GM23338 (cell line): Measurements from ENCODE around the gene HRH2. TPM values are rescaled to one million over a fixed set of nuclear protein-coding genes. Genes with fewer than 3 reads are reported as not detected.

Source experiments
- ATAC-seq: fragments of 200-7000 bp; cut with Tn5 transposase; 3 replicates; pipeline ENCODE4 v1.9.1; 2020
- DNase-seq: peaks from one replicate; pipeline ENCODE4 v3.0.0-alpha.2; 2015; ENCODE audit warnings: low spot score
- H2AFZ ChIP-seq: fragments of 200-600 bp; sonication (generic); 2 replicates; pipeline ENCODE4 v1.8.0; 2016; ENCODE audit warnings: antibody characterized with exemption, mild to moderate bottlenecking, moderate library complexity
- H3F3A ChIP-seq: fragments of 200-600 bp; sonication (generic); replicated peaks from 2 replicates; pipeline ENCODE4 v1.8.0; 2017; ENCODE audit warnings: antibody characterized with exemption, mixed run types, low read depth
- H3K27ac ChIP-seq: fragments of 200-600 bp; sonication (generic); 2 replicates; pipeline ENCODE4 v1.6.1; 2016; ENCODE audit warnings: low read depth
- H3K27me3 ChIP-seq: fragments of 200-600 bp; sonication (generic); 2 replicates; pipeline ENCODE4 v1.8.0; 2016; ENCODE audit warnings: mild to moderate bottlenecking, mixed run types, moderate library complexity; ENCODE audit not compliant: insufficient read depth
- H3K36me3 ChIP-seq: fragments of 200-600 bp; sonication (generic); 2 replicates; pipeline ENCODE4 v1.8.0; 2016; ENCODE audit warnings: mild to moderate bottlenecking; ENCODE audit not compliant: insufficient read depth
- H3K4me1 ChIP-seq: fragments of 200-600 bp; sonication (generic); 2 replicates; pipeline ENCODE4 v1.8.0; 2016; ENCODE audit warnings: mild to moderate bottlenecking, moderate library complexity; ENCODE audit not compliant: insufficient read depth
- H3K4me2 ChIP-seq: fragments of 200-600 bp; sonication (generic); 2 replicates; pipeline ENCODE4 v1.7.1; 2017; ENCODE audit warnings: mixed run types
- H3K4me3 ChIP-seq: fragments of 200-600 bp; sonication (generic); 2 replicates; pipeline ENCODE4 v1.6.1; 2016; ENCODE audit warnings: mixed run types
- H3K79me2 ChIP-seq: fragments of 200-600 bp; sonication (generic); replicated peaks from 2 replicates; pipeline ENCODE4 v1.8.0; 2017; ENCODE audit warnings: mild to moderate bottlenecking; ENCODE audit not compliant: insufficient read depth
- H3K9me2 ChIP-seq: fragments of 200-600 bp; sonication (generic); 2 replicates; pipeline ENCODE4 v1.8.0; 2017; ENCODE audit not compliant: insufficient read depth
- H4K20me1 ChIP-seq: fragments of 200-600 bp; sonication (generic); replicated peaks from 2 replicates; pipeline ENCODE4 v1.8.0; 2017; ENCODE audit warnings: mild to moderate bottlenecking; ENCODE audit not compliant: insufficient read depth
- H3K27ac Mint-ChIP-seq: 2 replicates; pipeline ENCODE4 v1.8.0; 2020; ENCODE audit warnings: inconsistent platforms, mild to moderate bottlenecking, moderate library complexity, mixed read lengths
- H3K27me3 Mint-ChIP-seq: 3 replicates; pipeline ENCODE4 v1.8.0; 2022; ENCODE audit warnings: low read depth, mild to moderate bottlenecking, moderate library complexity, mixed read lengths, inconsistent platforms; ENCODE audit not compliant: insufficient read depth, poor library complexity
- H3K36me3 Mint-ChIP-seq: 3 replicates; pipeline ENCODE4 v1.8.0; 2021; ENCODE audit warnings: low read depth, mild to moderate bottlenecking, inconsistent platforms, moderate library complexity, mixed read lengths
- H3K4me1 Mint-ChIP-seq: 3 replicates; pipeline ENCODE4 v1.8.0; 2020; ENCODE audit warnings: mild to moderate bottlenecking, inconsistent platforms, mixed read lengths
- H3K4me3 Mint-ChIP-seq: 3 replicates; pipeline ENCODE4 v1.8.0; 2021; ENCODE audit warnings: moderate library complexity, mild to moderate bottlenecking, inconsistent platforms, mixed read lengths
- H3K9me3 Mint-ChIP-seq: 3 replicates; pipeline ENCODE4 v1.8.0; 2020; ENCODE audit warnings: moderate library complexity, mild to moderate bottlenecking, inconsistent platforms, mixed read lengths
- CREB1 ChIP-seq: fragments of 250-450 bp; sonication (Bioruptor Pico); IDR thresholded peaks from 2 replicates; pipeline ENCODE4 v1.5.0; 2020; ENCODE audit warnings: low read depth, mild to moderate bottlenecking, moderate library complexity
- CTCF ChIP-seq, 2 experiments: fragments of 200-600 bp in 1 of 2; sonication (generic) in 1 of 2; conservative IDR thresholded peaks; 2 replicates each; pipeline versions ENCODE4 v1.5.1 to v1.6.1; 2016 to 2017; ENCODE audit warnings: antibody characterized with exemption in 2 of 2, low read depth in 2 of 2, mild to moderate bottlenecking in 2 of 2, moderate library complexity in 1 of 2
- ETS1 ChIP-seq: IDR thresholded peaks from 2 replicates; pipeline ENCODE4 v1.6.1; 2016; ENCODE audit warnings: antibody characterized with exemption
- EZH2 ChIP-seq: fragments of 200-600 bp; sonication (generic); IDR thresholded peaks from one replicate; pipeline ENCODE4 v1.8.0; 2017; ENCODE audit warnings: antibody characterized with exemption, mild to moderate bottlenecking, low read depth; ENCODE audit not compliant: unreplicated experiment
- EZH2phosphoT487 ChIP-seq: fragments of 200-600 bp; sonication (generic); IDR thresholded peaks from one replicate; pipeline ENCODE4 v1.8.1; 2018; ENCODE audit warnings: antibody characterized with exemption; ENCODE audit not compliant: unreplicated experiment
- JUNB ChIP-seq: IDR thresholded peaks from one replicate; pipeline ENCODE4 v1.6.1; 2016; ENCODE audit warnings: antibody characterized with exemption; ENCODE audit not compliant: unreplicated experiment
- NANOG ChIP-seq: IDR thresholded peaks from 2 replicates; pipeline ENCODE4 v1.6.1; 2016; ENCODE audit warnings: antibody characterized with exemption, borderline replicate concordance
- POLR2AphosphoS5 ChIP-seq: IDR thresholded peaks from 2 replicates; pipeline ENCODE4 v1.6.1; 2016; ENCODE audit warnings: antibody characterized with exemption, low read depth
- STAT1 ChIP-seq: IDR thresholded peaks from one replicate; pipeline ENCODE4 v1.6.1; 2016; ENCODE audit warnings: antibody characterized with exemption; ENCODE audit not compliant: unreplicated experiment
- ZNF114 ChIP-seq: fragments of 250-450 bp; sonication (Bioruptor Pico); IDR thresholded peaks from 2 replicates; pipeline ENCODE4 v1.5.0; 2020; ENCODE audit warnings: mild to moderate bottlenecking, moderate library complexity
- ZNF331 ChIP-seq: fragments of 250-450 bp; sonication (Bioruptor Pico); IDR thresholded peaks from 2 replicates; pipeline ENCODE4 v1.5.0; 2020; ENCODE audit warnings: low read depth, mild to moderate bottlenecking, moderate library complexity
- ZNF462 ChIP-seq: fragments of 250-450 bp; sonication (Bioruptor Pico); IDR thresholded peaks from 2 replicates; pipeline ENCODE4 v1.5.0; 2020; ENCODE audit warnings: mild to moderate bottlenecking, moderate library complexity
- polyA plus RNA-seq: library from polyadenylated mRNA; unstranded; fragments of >200 nt; fragmentation: Nextera tagmentation; extraction: Ambion mirVana; gene quantifications from 2 replicates; pipeline ENCODE4 v1.2.1, GENCODE V29; 2016
- total RNA-seq: library from RNA; depleted of rRNA; stranded (reverse); fragments of >200 nt; shearing (Covaris generic); gene quantifications from 2 replicates; pipeline ENCODE4 v1.2.3, GENCODE V29; 2014
- TF ChIP-seq, protein P1 (sequence below): IDR thresholded peaks from one replicate; pipeline ENCODE4 v1.6.1; 2018; ENCODE audit warnings: antibody characterized with exemption; ENCODE audit not compliant: unreplicated experiment

Gene HRH2
- total and polyA plus RNA-seq, 2 experiments from 2014 or later, result 6.8 to 7.0 TPM

DNA sequence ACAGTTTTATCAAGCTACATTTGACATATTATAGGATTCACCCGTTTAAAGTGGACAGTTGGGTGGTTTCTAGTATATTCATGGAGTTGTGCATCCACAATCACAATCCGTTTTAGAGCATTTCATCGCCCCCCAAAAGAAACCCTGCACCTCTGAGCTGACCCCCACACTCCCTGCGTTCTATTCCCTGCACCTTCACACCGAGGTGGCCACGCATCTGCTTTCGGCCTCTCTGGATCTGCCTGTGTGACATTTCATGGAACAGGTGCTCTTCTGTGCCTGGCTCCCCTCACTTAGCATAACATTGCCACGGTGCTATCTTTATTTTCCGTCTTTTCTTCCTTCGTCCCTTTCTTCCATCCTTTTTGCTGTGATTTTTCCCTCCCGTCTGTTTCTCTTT is 32.7 kb downstream of the HRH2 start:
- Mint-ChIP-seq H3K4me1 (peaks cover 20% of the 10 kb centered on the region), H3K27me3 (peaks cover 19% of the 10 kb centered on the region), H3K4me3 (no peak overlapping the region), H3K9me3 (no peaks in the 10 kb centered on the region), H3K27ac (no peak overlapping the region), H3K36me3 (peaks cover 4% of the 10 kb centered on the region; the same call in 1 of the 3 replicates)
- H3F3A ChIP-seq, result 0 out of 2 replicates have a peak, but pooled peaks cover 4% of the 10 kb centered on the region
- H4K20me1 ChIP-seq, result no peaks in the 10 kb centered on the region
- H3K27me3 ChIP-seq, result no peaks in the 10 kb centered on the region
- H3K4me1 ChIP-seq, result 0 out of 2 replicates have a peak, but pooled peaks cover 10% of the 10 kb centered on the region
- H3K4me2 ChIP-seq, result no peak overlapping the region
- ATAC-seq (no peak), DNase-seq (no peak)
- H3K27ac ChIP-seq, result no peak overlapping the region
- peak overlapping the region; percentile 38; the same call in 1 of the 2 replicates for H2AFZ ChIP-seq
- no peaks in the 10 kb centered on the region for H3K9me2 ChIP-seq
- no peaks in the 10 kb centered on the region for H3K79me2 ChIP-seq
- no peaks in the 10 kb centered on the region; the same call in 1 of the 2 replicates for H3K36me3 ChIP-seq
- H3K4me3 ChIP-seq, result no peak overlapping the region
- TF ChIP-seq POLR2AphosphoS5 (no peak), CTCF (conservative IDR thresholded peaks at IDR 0.05; ENCODE audit: low read depth in 2 of 2) (no peak), ZNF114 (CRISPR knock-in tag) (no peak), EZH2phosphoT487 (no peak), STAT1 (no peak), ZNF462 (no peak), JUNB (no peak), ZNF331 (CRISPR knock-in tag) (no peak), EZH2 (no peak), NANOG (no peak), ETS1 (no peak), CREB1 (no peak)
- TF ChIP-seq, protein P1, sequence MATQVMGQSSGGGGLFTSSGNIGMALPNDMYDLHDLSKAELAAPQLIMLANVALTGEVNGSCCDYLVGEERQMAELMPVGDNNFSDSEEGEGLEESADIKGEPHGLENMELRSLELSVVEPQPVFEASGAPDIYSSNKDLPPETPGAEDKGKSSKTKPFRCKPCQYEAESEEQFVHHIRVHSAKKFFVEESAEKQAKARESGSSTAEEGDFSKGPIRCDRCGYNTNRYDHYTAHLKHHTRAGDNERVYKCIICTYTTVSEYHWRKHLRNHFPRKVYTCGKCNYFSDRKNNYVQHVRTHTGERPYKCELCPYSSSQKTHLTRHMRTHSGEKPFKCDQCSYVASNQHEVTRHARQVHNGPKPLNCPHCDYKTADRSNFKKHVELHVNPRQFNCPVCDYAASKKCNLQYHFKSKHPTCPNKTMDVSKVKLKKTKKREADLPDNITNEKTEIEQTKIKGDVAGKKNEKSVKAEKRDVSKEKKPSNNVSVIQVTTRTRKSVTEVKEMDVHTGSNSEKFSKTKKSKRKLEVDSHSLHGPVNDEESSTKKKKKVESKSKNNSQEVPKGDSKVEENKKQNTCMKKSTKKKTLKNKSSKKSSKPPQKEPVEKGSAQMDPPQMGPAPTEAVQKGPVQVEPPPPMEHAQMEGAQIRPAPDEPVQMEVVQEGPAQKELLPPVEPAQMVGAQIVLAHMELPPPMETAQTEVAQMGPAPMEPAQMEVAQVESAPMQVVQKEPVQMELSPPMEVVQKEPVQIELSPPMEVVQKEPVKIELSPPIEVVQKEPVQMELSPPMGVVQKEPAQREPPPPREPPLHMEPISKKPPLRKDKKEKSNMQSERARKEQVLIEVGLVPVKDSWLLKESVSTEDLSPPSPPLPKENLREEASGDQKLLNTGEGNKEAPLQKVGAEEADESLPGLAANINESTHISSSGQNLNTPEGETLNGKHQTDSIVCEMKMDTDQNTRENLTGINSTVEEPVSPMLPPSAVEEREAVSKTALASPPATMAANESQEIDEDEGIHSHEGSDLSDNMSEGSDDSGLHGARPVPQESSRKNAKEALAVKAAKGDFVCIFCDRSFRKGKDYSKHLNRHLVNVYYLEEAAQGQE, result no peak
